Measurements from ENCODE around the gene COG5. TPM values are rescaled to one million over a fixed set of nuclear protein-coding genes. Genes with fewer than 3 reads are reported as not detected.

COG5 gene
- total and polyA plus RNA-seq, 2 donors from 2014 or later, result 8.6 to 45.7 TPM

GRCh38 chr7:107233981-107234380 is 329.7 kb downstream of the COG5 start:
- no peaks in the 10 kb centered on the region for H3K4me1 ChIP-seq (ENCODE audit: control insufficient read depth in 2 of 3, insufficient read depth in 2 of 3, low read depth in 1 of 3, low read length in 3 of 3)
- no peaks in the 10 kb centered on the region for H3K27me3 ChIP-seq (ENCODE audit: control insufficient read depth, insufficient read depth, low read length)
- FAIRE-seq, result no peak
- no peak for TF ChIP-seq CTCF (IDR thresholded peaks at IDR 0.05; ENCODE audit: borderline replicate concordance, extremely low read depth, insufficient read depth)
- H3K9ac ChIP-seq (ENCODE audit: low read length in 3 of 3), result no peak overlapping the region
- no peak for DNase-seq
- no peak overlapping the region for H3K27ac ChIP-seq (ENCODE audit: low read depth in 2 of 2, low read length in 2 of 2)
- no peaks in the 10 kb centered on the region for H3K9me3 ChIP-seq (ENCODE audit: control insufficient read depth in 2 of 3, insufficient read depth in 1 of 3, low read length in 3 of 3)
- intact Hi-C loops (cut with DNase I), result no loop called here
- no peak overlapping the region for H3K4me3 ChIP-seq (ENCODE audit: low read length in 3 of 3)
- H3K36me3 ChIP-seq (ENCODE audit: control insufficient read depth in 2 of 3, insufficient read depth in 3 of 3, low read length in 3 of 3), result no peaks in the 10 kb centered on the region

GRCh38 chr7:107233174-107233573 is 330.5 kb downstream of the COG5 start:
- Histone ChIP-seq H3K4me1 (ENCODE audit: control insufficient read depth in 2 of 3, insufficient read depth in 2 of 3, low read depth in 1 of 3, low read length in 3 of 3) (no peaks in the 10 kb centered on the region), H3K27ac (ENCODE audit: low read depth in 2 of 2, low read length in 2 of 2) (no peak overlapping the region), H3K36me3 (ENCODE audit: control insufficient read depth in 2 of 3, insufficient read depth in 3 of 3, low read length in 3 of 3) (no peaks in the 10 kb centered on the region), H3K9me3 (ENCODE audit: control insufficient read depth in 2 of 3, insufficient read depth in 1 of 3, low read length in 3 of 3) (no peaks in the 10 kb centered on the region), H3K4me3 (ENCODE audit: low read length in 3 of 3) (no peak overlapping the region), H3K27me3 (ENCODE audit: control insufficient read depth, insufficient read depth, low read length) (no peaks in the 10 kb centered on the region), H3K9ac (ENCODE audit: low read length in 3 of 3) (no peak overlapping the region)
- FAIRE-seq, result no peak
- DNase-seq, result no peak
- no peak for TF ChIP-seq CTCF (IDR thresholded peaks at IDR 0.05; ENCODE audit: borderline replicate concordance, extremely low read depth, insufficient read depth)
- intact Hi-C loops (cut with DNase I), result no loop called here

GRCh38 chr7:107232568-107233090 is 331.1 kb downstream of the COG5 start:
- FAIRE-seq (no peak), DNase-seq (no peak)
- Histone ChIP-seq H3K27me3 (ENCODE audit: control insufficient read depth, insufficient read depth, low read length) (no peaks in the 10 kb centered on the region), H3K4me3 (ENCODE audit: low read length in 3 of 3) (no peak overlapping the region), H3K9me3 (ENCODE audit: control insufficient read depth in 2 of 3, insufficient read depth in 1 of 3, low read length in 3 of 3) (no peaks in the 10 kb centered on the region), H3K4me1 (ENCODE audit: control insufficient read depth in 2 of 3, insufficient read depth in 2 of 3, low read depth in 1 of 3, low read length in 3 of 3) (no peaks in the 10 kb centered on the region), H3K27ac (ENCODE audit: low read depth in 2 of 2, low read length in 2 of 2) (no peak overlapping the region), H3K9ac (ENCODE audit: low read length in 3 of 3) (no peak overlapping the region), H3K36me3 (ENCODE audit: control insufficient read depth in 2 of 3, insufficient read depth in 3 of 3, low read length in 3 of 3) (no peaks in the 10 kb centered on the region)
- TF ChIP-seq CTCF (IDR thresholded peaks at IDR 0.05; ENCODE audit: borderline replicate concordance, extremely low read depth, insufficient read depth), result no peak
- intact Hi-C loops (cut with DNase I), result no loop called here

GRCh38 chr7:107230334-107230733 is 333.4 kb downstream of the COG5 start:
- no peak for DNase-seq
- intact Hi-C loops (cut with DNase I), result no loop called here
- no peak for FAIRE-seq
- Histone ChIP-seq H3K4me3 (ENCODE audit: low read length in 3 of 3) (no peak overlapping the region), H3K4me1 (ENCODE audit: control insufficient read depth in 2 of 3, insufficient read depth in 2 of 3, low read depth in 1 of 3, low read length in 3 of 3) (no peaks in the 10 kb centered on the region), H3K27me3 (ENCODE audit: control insufficient read depth, insufficient read depth, low read length) (no peaks in the 10 kb centered on the region), H3K27ac (ENCODE audit: low read depth in 2 of 2, low read length in 2 of 2) (no peak overlapping the region), H3K9me3 (ENCODE audit: control insufficient read depth in 2 of 3, insufficient read depth in 1 of 3, low read length in 3 of 3) (no peaks in the 10 kb centered on the region), H3K36me3 (ENCODE audit: control insufficient read depth in 2 of 3, insufficient read depth in 3 of 3, low read length in 3 of 3) (no peaks in the 10 kb centered on the region), H3K9ac (ENCODE audit: low read length in 3 of 3) (no peak overlapping the region)
- no peak for TF ChIP-seq CTCF (IDR thresholded peaks at IDR 0.05; ENCODE audit: borderline replicate concordance, extremely low read depth, insufficient read depth)

Data from kidney (tissue), 14 donors.